ENCODE results near the gene COPS8.

DNA sequence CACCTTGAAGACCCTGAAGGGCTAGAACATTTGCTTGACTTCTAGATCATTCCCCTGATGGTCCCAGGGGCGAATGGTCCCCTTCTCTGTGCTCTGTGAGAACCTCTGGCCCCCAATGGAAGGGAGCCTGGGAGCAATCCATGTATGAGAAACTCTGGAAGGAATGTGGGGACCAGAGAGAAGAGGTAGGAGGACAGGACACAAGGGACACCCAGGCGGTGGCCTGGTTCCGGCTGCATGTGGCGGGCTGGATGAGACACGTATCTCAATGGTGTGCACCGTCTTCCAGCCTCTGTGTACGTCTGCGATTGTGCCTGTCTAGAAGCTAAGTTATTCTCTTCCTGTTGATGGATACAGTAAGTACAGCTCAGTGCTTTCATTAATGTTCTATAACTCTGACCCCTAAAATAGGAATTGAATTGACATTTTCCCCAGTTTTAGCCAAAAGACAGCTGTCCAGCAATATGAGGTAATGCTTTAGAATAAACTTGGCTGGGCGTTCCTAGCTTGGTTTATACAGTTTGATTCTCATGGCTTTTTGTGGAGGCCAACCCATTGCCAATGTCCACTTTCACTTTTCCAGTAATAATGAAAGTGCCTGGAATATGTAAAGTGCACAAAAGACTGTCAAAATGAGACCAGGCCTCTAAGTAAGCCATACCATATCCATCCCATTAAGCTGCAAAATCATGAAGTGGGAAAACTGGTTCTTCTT lies 30.1 kb upstream of the COPS8 start:
- TF ChIP-seq CTCF (IDR thresholded peaks at IDR 0.05) (no peak), POLR2A (IDR thresholded peaks at IDR 0.05) (no peak)

All from testis (tissue), 2 donors.